GM12878 (cell line): ENCODE results near the gene SMIM35. TPM values are rescaled to one million over a fixed set of nuclear protein-coding genes. Genes with fewer than 3 reads are reported as not detected.

Source experiments
- ATAC-seq: fragments of 200-7000 bp; cut with Tn5 transposase; 3 replicates; pipeline ENCODE4 v1.9.1; 2020; ENCODE audit warnings: mild to moderate bottlenecking, moderate library complexity
- BruUV-seq: library from RNA; stranded (reverse); fragments of 400-500 nt; replicated peaks from 2 replicates; lab custom pipeline; 2021; lab: Mats Ljungman, UMichigan
- CTCF ChIA-PET: fragments of 300-600 bp; sonication (Branson Sonifier 250); formaldehyde crosslinking; extraction: SDS; loops from one replicate; lab custom pipeline; 2021; ENCODE audit warnings: inconsistent platforms; lab: Yijun Ruan, JAX
- POLR2A ChIA-PET: fragments of 350-600 bp; formaldehyde crosslinking; extraction: SDS; loops from one replicate; lab custom pipeline; 2021; ENCODE audit warnings: inconsistent platforms; lab: Charles Lee
- RAD21 ChIA-PET: fragments of 300-600 bp; sonication (Branson Sonifier 250); formaldehyde crosslinking; loops from one replicate; lab custom pipeline; 2023; ENCODE audit warnings: antibody characterized with exemption; ENCODE audit not compliant: unreplicated experiment; lab: Charles Lee
- SMC1A ChIA-PET: fragments of 300-600 bp; sonication (Branson Sonifier 250); formaldehyde crosslinking; loops from one replicate; lab custom pipeline; 2023; ENCODE audit not compliant: unreplicated experiment, uncharacterized antibody; lab: Charles Lee
- DNase-seq: peaks from one replicate; pipeline ENCODE4 v3.0.0-alpha.2; 2011; ENCODE audit warnings: low read depth, low spot score
- FAIRE-seq: peaks from 3 replicates; lab custom pipeline; 2011; peaks lifted over from hg19 to GRCh38; lab: Jason Lieb, UNC
- H2AFZ ChIP-seq: 2 replicates; pipeline ENCODE4 v1.6.0; 2011; ENCODE audit warnings: low read depth, low read length, control low read depth; ENCODE audit not compliant: control insufficient read depth
- H3K27ac ChIP-seq: 2 replicates; pipeline ENCODE4 v1.5.1; 2011; ENCODE audit warnings: control low read depth; ENCODE audit not compliant: control insufficient read depth, insufficient read depth
- H3K27me3 ChIP-seq, 2 experiments: replicated peaks in 1 of 2; 2 replicates each; pipeline versions ENCODE4 v1.6.0 to v1.6.1; 2011; ENCODE audit warnings: low read length in 1 of 2; ENCODE audit not compliant: control insufficient read depth in 2 of 2, insufficient read depth in 2 of 2
- H3K36me3 ChIP-seq, 2 experiments: 2 replicates each; pipeline ENCODE4 v1.5.1; 2011; ENCODE audit warnings: low read length in 1 of 2; ENCODE audit not compliant: control insufficient read depth in 2 of 2, insufficient read depth in 2 of 2
- H3K4me1 ChIP-seq: 2 replicates; pipeline ENCODE4 v1.6.1; 2011; ENCODE audit warnings: mild to moderate bottlenecking, low read length, moderate library complexity, mixed read lengths; ENCODE audit not compliant: control insufficient read depth, insufficient read depth
- H3K4me2 ChIP-seq: 2 replicates; pipeline ENCODE4 v1.6.0; 2011; ENCODE audit warnings: control low read depth; ENCODE audit not compliant: control insufficient read depth, insufficient read depth
- H3K4me3 ChIP-seq: fragments of 200-600 bp; sonication (generic); 2 replicates; pipeline ENCODE4 v1.5.1; 2016
- H3K79me2 ChIP-seq: 2 replicates; pipeline ENCODE4 v1.6.0; 2011; ENCODE audit warnings: low read length; ENCODE audit not compliant: control insufficient read depth, insufficient read depth
- H3K9ac ChIP-seq: 2 replicates; pipeline ENCODE4 v1.8.0; 2011; ENCODE audit warnings: low read length, control low read depth, mixed read lengths; ENCODE audit not compliant: control insufficient read depth, insufficient read depth
- H3K9me3 ChIP-seq: replicated peaks from 3 replicates; pipeline ENCODE4 v1.5.1; 2011; ENCODE audit warnings: mild to moderate bottlenecking, low read length; ENCODE audit not compliant: control insufficient read depth, insufficient read depth
- H4K20me1 ChIP-seq: 2 replicates; pipeline ENCODE4 v1.6.0; 2011; ENCODE audit not compliant: control insufficient read depth, insufficient read depth
- ASH2L ChIP-seq: fragments of 300-600, 200-600 bp; sonication (generic); IDR thresholded peaks from 2 replicates; pipeline ENCODE4 v1.6.1; 2017; ENCODE audit warnings: low read depth, mild to moderate bottlenecking, borderline replicate concordance
- CEBPZ ChIP-seq: fragments of 150-350 bp; IDR thresholded peaks from 2 replicates; pipeline ENCODE4 v1.6.1; 2016; ENCODE audit warnings: low read depth, low read length
- EGR1 ChIP-seq, 2 experiments: IDR thresholded peaks; 1 replicate in 1 of 2; 2 replicates in 1 of 2; pipeline ENCODE4 v1.6.1; 2011 to 2012; ENCODE audit warnings: low read depth in 2 of 2, low read length in 2 of 2, borderline replicate concordance in 1 of 2, mild to moderate bottlenecking in 1 of 2, moderate library complexity in 1 of 2
- HSF1 ChIP-seq: fragments of 150-350 bp; IDR thresholded peaks from 2 replicates; pipeline ENCODE4 v1.6.1; 2014; ENCODE audit warnings: mild to moderate bottlenecking, low read depth, low read length
- IKZF2 ChIP-seq, 2 experiments: fragments of 450-650 bp; IDR thresholded peaks; 2 replicates each; pipeline ENCODE4 v1.6.1; 2017; ENCODE audit warnings: mild to moderate bottlenecking in 2 of 2, moderate library complexity in 2 of 2
- IRF3 ChIP-seq: fragments of 450-650 bp; IDR thresholded peaks from 2 replicates; pipeline ENCODE4 v1.6.1; 2014; ENCODE audit warnings: mild to moderate bottlenecking
- KAT2A ChIP-seq: conservative IDR thresholded peaks from 2 replicates; pipeline ENCODE4 v1.6.1; 2011; ENCODE audit warnings: low read depth, low read length; ENCODE audit not compliant: control insufficient read depth
- LARP7 ChIP-seq: fragments of 450-650 bp; IDR thresholded peaks from 2 replicates; pipeline ENCODE4 v1.6.1; 2017; ENCODE audit warnings: mild to moderate bottlenecking
- NFYB ChIP-seq: IDR thresholded peaks from 2 replicates; pipeline ENCODE4 v1.6.1; 2011; ENCODE audit warnings: low read depth, mild to moderate bottlenecking, low read length, improper control_type of control experiment, moderate library complexity; ENCODE audit not compliant: insufficient read depth
- NKRF ChIP-seq: fragments of 450-650 bp; conservative IDR thresholded peaks from 2 replicates; pipeline ENCODE4 v1.6.1; 2017; ENCODE audit warnings: mild to moderate bottlenecking, moderate library complexity
- SIN3A ChIP-seq: IDR thresholded peaks from 2 replicates; pipeline ENCODE4 v1.6.1; 2012; ENCODE audit warnings: low read depth, low read length, improper control_type of control experiment
- SMAD5 ChIP-seq: IDR thresholded peaks from 2 replicates; pipeline ENCODE4 v1.6.1; 2016; ENCODE audit warnings: antibody characterized with exemption, low read depth
- STAT3 ChIP-seq: IDR thresholded peaks from 2 replicates; pipeline ENCODE4 v1.6.1; 2011; ENCODE audit warnings: low read depth, low read length, improper control_type of control experiment
- WGBS: methylation state at CpG from one replicate; pipeline ENCODE4 v1.1.6; 2016; ENCODE audit warnings: low lambda C conversion rate; ENCODE audit not compliant: insufficient replicate concordance, insufficient coverage; ENCODE audit errors: missing lambda C conversion rate; 5-methylcytosine and 5-hydroxymethylcytosine counted together
- in situ Hi-C: fragments of 300-500 bp; cut with MboI; formaldehyde crosslinking; loops from 9 replicates; pipeline ENCODE4 v1.14.3; 2018; ENCODE audit warnings: mixed read lengths
- intact Hi-C: fragments of 100-400 bp; cut with micrococcal nuclease; formaldehyde crosslinking; loops from one replicate; pipeline ENCODE4 v1.14.2; 2022; ENCODE audit not compliant: unreplicated experiment
- polyA plus RNA-seq, 11 experiments: library from polyadenylated mRNA; depleted of rRNA in 4 of 11; unstranded in 6 of 11; stranded (reverse) in 5 of 11; fragments of >200 nt; fragmentation: Nextera tagmentation in 4 of 11; fragmentation: Illumina TruSeq in 1 of 11; extraction: Ambion mirVana in 4 of 11; extraction: Trizol in 1 of 11; gene quantifications; 1 replicate in 1 of 11; 2 replicates in 10 of 11; pipeline versions ENCODE4 v1.2.1 to v1.2.3, GENCODE V29; 2011 to 2016; ENCODE audit warnings: inconsistent platforms in 2 of 11, missing spikeins in 2 of 11, low read depth in 1 of 11
- total RNA-seq, 4 experiments: library from RNA; depleted of rRNA in 3 of 4; stranded (reverse); fragments of >200 nt in 3 of 4; fragmentation: Illumina TruSeq in 1 of 4; extraction: Trizol in 1 of 4; gene quantifications; 2 replicates each; pipeline versions ENCODE4 v1.2.1 to v1.2.3, GENCODE V29; 2013 to 2021

SMIM35 gene
- total and polyA plus RNA-seq, 10 of the 15 experiments (the other 5 are each of a cell fraction or from before 2014, with no cell fraction given), result 0.02 to 1.1 (median 0.05) TPM; not detected in 5

GRCh38 chr11:117969160-117969991 lies 117.4 kb downstream of the SMIM35 start:
- DNase-seq (no peak), ATAC-seq (peak; percentile 25), FAIRE-seq (no peak)
- Histone ChIP-seq H2AFZ (no peak overlapping the region), H3K9ac (no peak overlapping the region), H3K9me3 (no peaks in the 10 kb centered on the region), H3K4me1 (peaks cover 13% of the 10 kb centered on the region), H3K27ac (no peak overlapping the region), H3K4me3 (no peak overlapping the region), H3K36me3 (no peaks in the 10 kb centered on the region), H3K79me2 (no peaks in the 10 kb centered on the region), H4K20me1 (no peaks in the 10 kb centered on the region), H3K27me3 (no peaks in the 10 kb centered on the region), H3K4me2 (no peak overlapping the region)
- SMC1A ChIA-PET, result interaction anchor here (1.0 to 2.4 kb wide), 9 partner anchors 9 to 78 kb away, joined by 3 to 12 read pairs (median 6); no protein-coding TSS in a partner anchor
- 78% methylated on average over 5 of the region's 5 CpGs for WGBS
- intact Hi-C loops (no loop called here), in situ Hi-C loops (no loop called here)
- POLR2A ChIA-PET, result interaction anchor here (1.1 to 2.0 kb wide), 3 partner anchors 9 to 17 kb away, joined by 3 to 9 read pairs (median 5); partner anchors contain the start of gene IL10RA
- RAD21 ChIA-PET, result interaction anchor here (1.5 to 2.9 kb wide), 2 partner anchors 17 to 19 kb away, joined by 5 to 22 read pairs; partner anchors contain the start of gene IL10RA
- BruUV-seq, result no TSS peak
- CTCF ChIA-PET, result interaction anchor here (1.0 to 2.9 kb wide), 7 partner anchors 9 to 84 kb away, joined by 3 to 7 read pairs (median 3); no protein-coding TSS in a partner anchor
- TF ChIP-seq ASH2L, result no peak
- no peak for TF ChIP-seq EGR1 (IDR thresholded peaks at IDR 0.05; ENCODE audit: borderline replicate concordance in 1 of 2, low read depth in 2 of 2, low read length in 2 of 2)
- TF ChIP-seq SIN3A, result no peak
- peak in 1 of 2 experiments; percentile 24; a peak in 1 of 4 replicates for TF ChIP-seq IKZF2 (IDR thresholded peaks at IDR 0.05)
- TF ChIP-seq CEBPZ, result no peak
- TF ChIP-seq KAT2A, result no peak
- TF ChIP-seq HSF1, result no peak
- TF ChIP-seq SMAD5, result no peak
- TF ChIP-seq NFYB, result no peak
- no peak for TF ChIP-seq STAT3
- no peak for TF ChIP-seq NKRF
- no peak for TF ChIP-seq LARP7
- TF ChIP-seq IRF3, result no peak
